Measurements from ENCODE around the gene HAUS8.
"Not testable (repeated sequence)": the region's sequence is repeated elsewhere in the genome, so short reads cannot be mapped to it uniquely, and the experiment has no call there.

The HAUS8 gene

GRCh38 chr19:17101686-17102628 is 26.7 kb upstream of the HAUS8 start:
- no peak for DNase-seq

DNA sequence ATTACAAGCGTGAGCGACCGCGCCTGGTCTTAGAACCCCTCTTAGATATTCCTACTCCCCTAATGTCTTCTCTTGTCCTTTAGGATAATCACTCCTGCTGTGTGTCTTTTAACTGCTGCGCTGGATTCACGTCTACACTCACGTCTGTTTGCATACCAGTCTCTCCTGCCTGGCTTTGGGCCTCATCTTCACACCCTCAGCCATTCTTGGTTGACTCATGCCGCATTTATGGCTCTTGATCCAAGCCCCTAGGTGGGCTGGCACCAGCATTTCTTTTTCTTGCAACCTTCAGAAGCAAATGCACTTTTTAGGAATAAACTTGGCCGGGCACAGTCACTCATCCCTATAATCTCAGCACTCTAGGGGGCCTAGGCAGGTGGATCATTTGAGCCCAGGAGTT is 23.1 kb upstream of the HAUS8 start:
- no peak for DNase-seq

- DNase-seq, result no peak
Observed at GRCh38 chr19:17097593-17098126, 22.4 kb upstream of the HAUS8 start.

DNA sequence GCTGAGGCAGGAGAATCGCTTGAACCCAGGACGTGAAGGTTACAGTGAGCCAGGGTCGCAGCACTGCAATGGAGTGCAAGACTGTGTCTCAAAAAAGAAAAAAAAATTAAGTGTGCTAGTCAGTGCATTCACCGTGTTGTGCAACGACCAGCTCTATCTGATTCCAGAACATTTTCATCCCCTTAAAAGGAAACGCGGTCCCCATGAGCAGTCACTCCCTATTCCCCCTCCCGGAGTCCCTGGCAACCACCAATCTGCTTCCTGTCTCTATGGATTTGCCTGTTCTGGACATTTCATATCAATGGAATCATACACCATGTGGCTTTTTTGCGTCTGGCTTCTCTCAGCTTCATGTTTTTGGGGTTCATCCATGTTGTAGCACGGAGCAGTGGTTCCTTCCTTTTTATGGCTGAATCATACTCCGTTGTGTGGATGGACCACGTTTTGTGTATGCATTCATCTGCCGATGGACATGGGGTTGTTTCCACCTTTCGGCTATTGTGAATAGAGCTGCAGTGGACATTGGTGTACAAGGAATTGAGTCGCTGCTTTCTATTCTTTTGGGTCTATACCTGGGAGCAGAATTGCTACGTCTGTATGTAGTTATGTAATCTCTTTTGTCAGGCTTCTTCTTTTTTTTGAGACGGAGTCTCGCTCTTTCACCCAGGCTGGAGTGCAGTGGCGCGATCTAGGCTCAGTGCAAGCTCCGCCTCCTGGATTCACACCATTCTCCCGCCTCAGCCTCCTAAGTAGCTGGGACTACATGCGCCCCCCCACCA is 20.1 kb upstream of the HAUS8 start:
- DNase-seq, result no peak

DNA sequence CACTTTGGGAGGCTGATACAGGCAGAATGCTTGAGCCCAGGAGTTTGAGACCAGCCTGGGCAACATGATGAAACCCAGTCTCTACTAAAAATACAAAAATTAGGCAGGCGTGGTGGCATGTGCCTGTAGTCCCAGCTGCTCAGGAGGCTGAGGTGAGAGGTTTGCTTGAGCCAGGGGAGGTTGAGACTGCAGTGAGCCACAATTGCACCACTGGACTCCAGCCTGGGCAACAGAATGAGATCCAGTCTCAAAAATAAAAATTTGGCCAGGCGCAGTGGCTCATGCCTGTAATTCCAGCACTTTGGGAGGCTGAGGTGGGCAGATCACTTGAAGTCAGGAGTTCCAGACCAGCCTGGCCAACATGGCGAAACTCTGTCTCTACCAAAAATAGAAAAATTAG is 19.4 kb upstream of the HAUS8 start:
- not testable (repeated sequence) for DNase-seq

DNA sequence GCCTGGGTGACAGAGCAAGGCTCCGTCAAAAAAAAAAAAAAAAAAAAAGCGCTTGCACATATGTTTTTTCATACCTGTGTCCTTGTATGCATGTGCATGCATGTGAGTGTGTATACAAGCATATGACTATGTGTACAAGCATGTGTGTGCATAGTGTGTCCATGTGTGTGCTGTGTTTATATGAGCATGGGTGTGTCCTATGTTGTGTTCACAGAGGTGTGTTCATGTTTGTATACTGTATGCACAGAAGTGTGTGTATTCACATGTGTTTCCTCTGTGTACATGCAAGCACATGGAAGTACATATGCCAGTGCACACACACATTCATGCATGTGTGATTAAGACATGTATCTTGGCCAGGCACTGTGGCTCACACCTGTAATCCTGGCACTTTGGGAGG is 17.4 kb upstream of the HAUS8 start:
- DNase-seq, result no peak

DNA sequence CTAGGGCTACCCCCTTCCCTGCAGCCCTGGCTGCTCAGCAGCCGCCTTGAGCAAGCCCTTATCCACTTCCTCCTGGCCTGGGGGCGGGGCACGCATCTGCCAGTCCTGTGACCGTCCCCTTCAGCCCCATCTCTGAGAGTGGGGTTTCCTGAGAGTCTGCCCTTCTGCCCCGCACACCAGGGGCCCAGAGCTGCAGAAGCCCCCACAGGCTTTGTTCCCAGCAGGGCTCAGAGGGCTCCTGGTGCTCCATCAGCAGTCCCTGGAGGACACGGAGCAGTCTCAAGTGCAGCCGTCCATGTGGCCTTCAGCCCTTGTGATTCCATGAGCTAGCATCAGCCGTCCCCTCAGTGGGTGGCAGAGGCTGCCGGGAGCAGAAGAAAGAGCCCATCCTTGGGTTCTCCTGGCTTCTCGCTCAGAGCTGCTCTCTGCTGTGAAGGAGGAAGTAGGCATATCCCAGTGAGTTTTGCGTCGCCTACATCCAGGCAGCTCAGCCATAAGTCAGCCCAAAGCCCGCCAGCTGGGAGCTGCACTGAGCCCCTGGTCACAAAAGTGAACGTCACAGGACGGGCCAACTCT is 16.6 kb upstream of the HAUS8 start:
- DNase-seq, result peak in 1 of 2 donors; percentile 69

- DNase-seq, result peak; percentile 15 to 75
Observed at GRCh38 chr19:17090583-17090982, 15.3 kb upstream of the HAUS8 start.

- no peak for DNase-seq
Observed at GRCh38 chr19:17088552-17088951, 13.3 kb upstream of the HAUS8 start.

GRCh38 chr19:17086834-17087233 is 11.6 kb upstream of the HAUS8 start:
- DNase-seq, result no peak

DNA sequence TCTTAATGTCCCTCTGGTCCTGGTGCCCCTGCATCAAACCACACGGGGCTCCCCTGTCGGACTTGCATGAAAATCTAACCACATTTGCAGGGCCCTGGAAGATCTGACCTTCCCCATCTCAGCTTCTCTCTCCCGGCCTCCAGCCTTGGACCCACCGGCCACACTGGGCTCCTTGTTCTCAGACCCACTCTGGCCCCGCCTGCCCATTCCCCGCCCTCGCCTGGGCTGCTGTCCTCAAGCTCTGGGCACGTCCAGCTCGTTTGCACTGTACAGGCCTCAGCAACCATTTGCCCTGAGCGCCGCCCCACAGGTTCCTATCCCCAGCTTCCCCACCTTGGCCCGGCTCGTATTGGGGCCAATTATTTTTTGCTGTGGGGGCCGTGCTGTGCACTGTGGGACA is 10.9 kb upstream of the HAUS8 start:
- DNase-seq, result no peak

DNA sequence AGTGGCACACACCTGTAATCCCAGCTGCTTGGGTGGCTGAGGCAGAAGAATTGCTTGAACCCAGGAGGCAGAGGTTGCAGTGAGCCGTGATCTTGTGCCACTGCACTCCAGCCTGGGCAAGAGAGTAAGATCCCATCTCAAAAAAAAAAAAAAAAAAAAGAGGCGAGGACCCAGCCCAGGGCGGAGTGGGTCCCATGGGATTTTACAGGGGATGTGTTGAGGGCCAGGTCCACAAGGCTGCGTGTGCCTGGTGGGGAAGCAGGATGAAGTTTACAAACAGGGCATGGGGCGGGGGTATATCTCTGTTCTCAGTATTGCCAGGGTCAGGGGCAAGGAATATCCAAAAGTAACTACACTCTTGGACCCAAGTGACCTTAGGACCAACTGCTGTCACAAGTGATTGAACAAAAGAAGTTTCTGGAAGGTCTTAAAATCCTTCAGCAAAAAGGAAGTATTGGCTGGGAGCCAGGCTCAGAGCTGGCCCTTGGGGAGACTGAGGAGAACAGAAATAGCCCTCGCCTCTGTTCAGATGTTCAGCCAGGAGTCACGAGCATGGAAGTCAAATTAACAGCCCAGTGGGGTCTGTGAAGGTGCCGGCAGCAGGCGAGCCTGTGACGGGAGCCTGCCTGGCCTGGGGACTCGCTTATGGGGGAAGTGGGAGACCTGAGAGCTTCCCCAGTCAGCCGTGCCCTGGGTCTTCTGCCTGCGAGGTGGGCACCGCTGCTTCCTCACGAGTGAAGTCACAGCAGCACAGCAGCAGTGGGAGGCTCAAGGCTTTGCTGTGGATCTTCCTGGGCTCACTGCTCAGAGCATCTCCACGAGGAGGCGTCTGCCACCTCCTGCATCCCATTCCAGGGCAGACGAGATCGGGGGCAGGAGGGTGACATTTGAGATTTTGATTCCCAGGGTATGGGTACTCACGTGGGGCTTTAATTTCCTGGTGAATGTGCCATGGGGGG is 6.7 kb upstream of the HAUS8 start:
- no peak for DNase-seq

DNA sequence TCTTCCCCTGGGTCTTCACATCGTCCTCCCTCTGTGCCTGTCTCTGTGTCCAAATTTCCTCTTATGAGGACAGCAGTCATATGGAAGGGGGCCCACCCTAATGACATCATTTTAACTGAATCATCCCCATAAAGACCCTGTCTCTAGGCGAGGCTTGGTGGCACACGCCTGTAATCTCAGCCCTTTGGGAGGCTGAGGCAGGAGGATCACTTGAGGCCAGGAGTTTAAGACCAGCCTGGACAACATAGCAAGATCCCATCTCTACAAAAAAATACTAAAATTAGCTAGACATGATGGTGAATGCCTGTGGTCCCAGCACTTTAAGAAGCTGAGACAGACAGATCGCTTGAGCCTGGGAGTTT is 5.2 kb upstream of the HAUS8 start:
- no peak for DNase-seq

DNA sequence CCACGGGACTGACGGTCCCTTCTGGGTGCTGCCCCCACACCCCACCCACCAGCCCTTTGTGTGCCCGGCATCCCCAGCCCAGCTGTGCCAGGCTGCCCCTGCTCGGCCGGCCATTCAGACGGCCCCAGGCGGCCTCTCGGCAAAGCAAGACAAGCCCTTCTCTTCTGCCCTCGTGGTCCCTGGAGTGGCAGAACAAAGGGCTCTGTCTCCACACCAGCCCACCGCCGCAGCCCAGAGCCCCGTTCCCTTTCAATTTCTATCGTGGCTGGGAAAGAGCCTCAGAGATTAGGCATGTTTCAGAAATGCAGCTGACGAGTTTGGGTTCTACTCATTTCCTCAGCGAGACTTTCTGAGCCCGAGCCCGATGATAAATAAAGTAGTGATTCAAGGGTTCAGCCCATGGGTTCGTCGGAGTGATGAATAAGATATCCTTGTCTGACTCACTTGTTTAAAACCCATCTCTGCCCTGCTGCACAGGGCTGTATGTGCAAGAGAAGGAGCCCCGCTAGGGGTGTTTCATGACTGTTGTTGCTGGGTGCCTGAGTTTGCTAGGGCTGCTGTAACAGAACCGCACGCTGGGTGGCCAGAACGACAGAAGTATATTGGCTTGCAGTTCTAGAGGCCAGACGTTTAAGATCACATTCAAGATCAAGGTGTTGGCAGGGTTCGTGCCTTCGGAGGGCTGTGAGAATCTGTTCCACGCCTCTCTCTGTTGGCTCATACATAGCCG is 4.6 kb upstream of the HAUS8 start:
- DNase-seq, result peak; percentile 66 to 67

DNA sequence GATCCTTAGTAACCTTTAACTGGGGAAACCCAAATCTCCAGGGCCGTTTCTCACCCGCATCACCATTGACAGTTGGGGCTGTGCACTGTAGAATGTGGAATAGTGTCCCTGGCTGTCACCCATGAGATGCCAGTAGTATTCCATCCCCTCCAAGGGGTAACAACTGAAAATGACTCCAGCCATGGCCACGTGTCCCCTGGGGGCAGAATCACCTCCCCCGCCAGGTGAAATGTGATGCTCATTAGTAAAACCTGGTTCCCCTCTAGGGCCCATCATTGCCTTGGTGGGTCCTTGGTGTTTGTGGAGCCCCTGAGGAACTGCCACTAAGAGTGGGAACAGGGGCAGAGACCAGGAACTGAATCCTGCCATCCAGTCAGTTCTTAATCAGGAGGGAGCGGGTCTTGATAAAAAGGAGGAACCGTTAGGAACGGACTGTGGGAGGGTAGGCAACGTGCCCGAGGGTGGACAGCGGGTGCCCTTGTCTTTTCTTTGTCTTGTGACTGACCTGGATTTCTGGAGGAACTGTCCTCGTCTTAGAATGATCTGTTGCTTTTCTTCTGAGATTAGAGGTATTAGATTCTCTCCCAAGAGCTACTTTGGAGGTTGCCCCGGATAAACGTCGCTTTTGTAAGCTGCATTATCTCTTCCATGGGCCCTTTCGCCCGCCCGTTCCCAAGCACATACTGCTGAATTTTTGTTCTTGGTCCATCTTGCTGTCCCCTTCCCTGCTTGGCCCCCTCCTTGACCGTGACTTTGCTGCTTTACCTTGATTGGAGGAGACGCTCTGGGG is 3.9 kb upstream of the HAUS8 start:
- DNase-seq, result no peak

DNA sequence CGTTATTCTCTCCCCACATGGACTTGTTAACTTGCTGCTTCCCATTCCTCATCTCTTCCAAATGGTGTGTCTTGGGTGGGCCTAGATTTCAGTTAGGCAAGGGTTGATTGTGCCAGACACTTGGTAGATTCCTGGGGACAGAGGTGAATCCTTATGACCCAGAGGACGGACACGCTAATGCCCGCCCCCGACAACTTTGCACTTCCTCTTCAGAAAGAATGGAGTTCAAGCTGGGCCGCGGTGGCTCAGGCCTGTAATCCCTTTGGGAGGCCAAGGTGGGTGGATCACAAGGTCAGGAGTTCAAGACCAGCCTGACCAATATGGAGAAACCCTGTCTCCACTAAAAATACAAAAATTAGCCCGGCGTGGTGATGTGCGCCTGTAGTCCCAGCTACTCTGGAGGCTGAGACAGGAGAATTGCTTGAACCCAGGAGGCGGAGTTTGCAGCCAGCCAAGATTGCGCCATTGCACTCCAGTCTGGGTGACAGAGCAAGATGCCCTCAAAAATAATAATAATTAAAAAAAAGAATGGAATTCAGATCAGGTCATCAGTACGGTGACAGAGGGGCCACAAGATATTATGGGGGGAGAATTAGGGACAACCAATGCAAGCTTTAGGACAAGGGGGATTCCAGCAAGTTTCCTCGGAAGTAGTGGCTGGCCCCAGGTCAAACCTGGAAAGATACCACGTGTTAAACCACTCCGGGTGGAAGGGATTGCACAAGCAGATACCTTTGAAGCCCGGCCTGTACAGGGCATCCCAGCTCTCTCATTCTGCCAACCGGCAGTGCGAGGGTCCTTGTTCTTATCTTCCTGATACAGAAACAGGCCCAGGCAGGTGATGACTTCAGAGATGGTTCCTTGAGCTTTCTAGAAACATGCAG is 3.0 kb upstream of the HAUS8 start:
- no peak for DNase-seq

- DNase-seq, result no peak
Observed at GRCh38 chr19:17077447-17078028, 2.3 kb upstream of the HAUS8 start.

DNA sequence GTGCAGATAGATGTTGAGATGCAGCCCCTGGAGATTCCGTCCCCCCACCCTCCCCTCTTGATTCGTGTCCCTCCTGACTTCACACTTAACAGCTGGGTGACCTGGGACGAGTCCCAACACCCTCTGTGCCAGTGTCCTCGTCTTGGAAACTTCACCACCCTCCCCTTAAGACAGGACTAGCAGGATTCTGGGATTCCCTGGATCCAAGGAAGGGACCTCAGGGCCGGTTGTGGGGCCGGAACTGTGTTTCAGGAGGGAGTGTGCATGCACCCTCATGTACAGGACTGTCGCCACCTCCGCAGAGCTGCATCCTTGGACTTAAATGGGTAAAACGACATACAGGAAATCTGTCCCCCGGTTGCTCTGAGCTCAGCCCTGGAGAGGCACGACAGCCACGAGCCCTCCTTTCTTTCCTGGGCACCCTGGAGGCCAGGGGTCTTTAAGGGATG is 1.3 kb upstream of the HAUS8 start:
- DNase-seq, result peak in 1 of 2 donors; percentile 26
